PC-9 (cell line): ENCODE measurements around the gene GBP1.

Experiments
- EZH2 ChIP-seq: fragments of 200-600 bp; sonication (generic); IDR thresholded peaks from 2 replicates; pipeline ENCODE4 v1.8.0; 2017; ENCODE audit warnings: antibody characterized with exemption, low read depth
- TF ChIP-seq, protein P1 (sequence below): fragments of 200-600 bp; sonication (generic); conservative IDR thresholded peaks from 2 replicates; pipeline ENCODE4 v1.6.1; 2017; ENCODE audit warnings: mixed run types, antibody characterized with exemption, mild to moderate bottlenecking, moderate library complexity

DNA sequence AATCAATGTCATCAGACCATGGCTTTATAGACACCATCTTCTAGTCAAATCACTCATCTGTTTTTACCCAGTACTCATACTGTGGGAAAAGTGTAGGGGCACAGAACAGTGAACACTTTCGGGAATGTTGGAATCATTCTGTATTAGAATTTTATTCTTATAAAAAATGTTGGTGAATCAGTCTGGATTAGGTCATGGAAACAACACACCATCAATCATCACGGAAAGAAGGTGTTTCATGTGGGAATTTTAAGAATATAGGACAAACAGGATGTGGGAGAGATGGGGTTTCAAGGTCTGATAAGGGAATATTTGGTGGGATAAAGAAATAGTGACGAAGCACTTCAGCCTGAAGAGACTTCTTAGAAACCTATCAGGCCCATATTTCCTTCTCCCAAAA, 17.3 kb downstream of the GBP1 start:
- TF ChIP-seq, protein P1, sequence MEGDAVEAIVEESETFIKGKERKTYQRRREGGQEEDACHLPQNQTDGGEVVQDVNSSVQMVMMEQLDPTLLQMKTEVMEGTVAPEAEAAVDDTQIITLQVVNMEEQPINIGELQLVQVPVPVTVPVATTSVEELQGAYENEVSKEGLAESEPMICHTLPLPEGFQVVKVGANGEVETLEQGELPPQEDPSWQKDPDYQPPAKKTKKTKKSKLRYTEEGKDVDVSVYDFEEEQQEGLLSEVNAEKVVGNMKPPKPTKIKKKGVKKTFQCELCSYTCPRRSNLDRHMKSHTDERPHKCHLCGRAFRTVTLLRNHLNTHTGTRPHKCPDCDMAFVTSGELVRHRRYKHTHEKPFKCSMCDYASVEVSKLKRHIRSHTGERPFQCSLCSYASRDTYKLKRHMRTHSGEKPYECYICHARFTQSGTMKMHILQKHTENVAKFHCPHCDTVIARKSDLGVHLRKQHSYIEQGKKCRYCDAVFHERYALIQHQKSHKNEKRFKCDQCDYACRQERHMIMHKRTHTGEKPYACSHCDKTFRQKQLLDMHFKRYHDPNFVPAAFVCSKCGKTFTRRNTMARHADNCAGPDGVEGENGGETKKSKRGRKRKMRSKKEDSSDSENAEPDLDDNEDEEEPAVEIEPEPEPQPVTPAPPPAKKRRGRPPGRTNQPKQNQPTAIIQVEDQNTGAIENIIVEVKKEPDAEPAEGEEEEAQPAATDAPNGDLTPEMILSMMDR, result no peak
- TF ChIP-seq EZH2, result no peak
